Left colon (tissue), 2 donors: Measurements from ENCODE around the gene ITGA6. TPM values are rescaled to one million over a fixed set of nuclear protein-coding genes. Genes with fewer than 3 reads are reported as not detected.
"Not testable (repeated sequence)": the region's sequence is repeated elsewhere in the genome, so short reads cannot be mapped to it uniquely, and the experiment has no call there.

Experiments
- ATAC-seq: fragments of 200-7000 bp; cut with Tn5 transposase; one replicate; pipeline ENCODE4 v1.9.1; 2020; ENCODE audit warnings: mild to moderate bottlenecking, moderate library complexity
- DNase-seq, 2 donors: peaks; one replicate each; pipeline ENCODE4 v3.0.0-alpha.2; 2020
- intact Hi-C, 2 donors: fragments of 100-400 bp; cut with DNase I in 1 of 2; cut with micrococcal nuclease in 1 of 2; formaldehyde crosslinking; loops; one replicate each; pipeline versions ENCODE4 v1.11.2 to v1.14.0; 2022; cut with DNase I, micrococcal nuclease
- total RNA-seq, 2 donors: library from RNA; stranded (reverse); fragmentation: NEBNext Ultra II Directional; extraction: Animal tissue kit (Norgen Biotek cat#: 25700); gene quantifications; one replicate each; pipeline ENCODE4 v1.2.1, GENCODE V29; 2021
- donor health status: DM: no; HTN: no; CAD: no.
- donor health status: DM: yes; HTN: yes; CAD: no.

The ITGA6 gene
- total RNA-seq, 2 donors from 2014 or later = 159 to 218 TPM

GRCh38 chr2:172539767-172540166 is 112.4 kb downstream of the ITGA6 start:
- DNase-seq (no peak), ATAC-seq (no peak)
- intact Hi-C loops = no loop called here

GRCh38 chr2:172540421-172540820 is 113.0 kb downstream of the ITGA6 start:
- ATAC-seq = no peak
- no peak for DNase-seq
- intact Hi-C loops = no loop called here

- intact Hi-C loops = no loop called here
- DNase-seq = no peak
- peak; percentile 99 for ATAC-seq
Measured at GRCh38 chr2:172545408-172546075, 118.2 kb downstream of the ITGA6 start.

- DNase-seq (no peak), ATAC-seq (no peak)
- intact Hi-C loops = no loop called here
Measured at GRCh38 chr2:172549131-172549530, 121.7 kb downstream of the ITGA6 start.

GRCh38 chr2:172549802-172550201 is 122.4 kb downstream of the ITGA6 start:
- intact Hi-C loops, DNase-seq, ATAC-seq: not testable (repeated sequence)

GRCh38 chr2:172550419-172550818 is 123.0 kb downstream of the ITGA6 start:
- DNase-seq (no peak), ATAC-seq (no peak)
- intact Hi-C loops = no loop called here

GRCh38 chr2:172551271-172551670 is 123.9 kb downstream of the ITGA6 start:
- no peak for ATAC-seq
- intact Hi-C loops = no loop called here
- DNase-seq = no peak

GRCh38 chr2:172552547-172553291 is 125.3 kb downstream of the ITGA6 start:
- DNase-seq = no peak
- intact Hi-C loops = no loop called here
- no peak for ATAC-seq

- intact Hi-C loops = no loop called here
- ATAC-seq (no peak), DNase-seq (no peak)
Measured at GRCh38 chr2:172554352-172555271, 127.2 kb downstream of the ITGA6 start.

- no peak for DNase-seq
- intact Hi-C loops = no loop called here
- ATAC-seq = no peak
Measured at GRCh38 chr2:172555272-172555521, 127.8 kb downstream of the ITGA6 start.

Other genes starting within 250 kb of the ITGA6 start
- 10 to 100 TPM; 16.9 to 26.2 TPM for gene PDK1, start 128.5 kb downstream of the ITGA6 start, total RNA-seq